H9 (cell line): ENCODE results near the gene SEC14L5. TPM values are rescaled to one million over a fixed set of nuclear protein-coding genes. Genes with fewer than 3 reads are reported as not detected.
"Not testable (repeated sequence)": the region's sequence is repeated elsewhere in the genome, so short reads cannot be mapped to it uniquely, and the experiment has no call there.

Experiments used
- DNase-seq: peaks from one replicate; pipeline ENCODE4 v3.0.0-alpha.2; 2017
- H2AFZ ChIP-seq: one replicate; pipeline ENCODE4 v1.6.1; 2013; ENCODE audit warnings: mild to moderate bottlenecking, low read length, control low read depth, moderate library complexity
- H2AK5ac ChIP-seq: 2 replicates; pipeline ENCODE4 v1.6.1; 2013; ENCODE audit warnings: low read length, control low read depth, mixed read lengths; ENCODE audit not compliant: insufficient read length
- H2BK120ac ChIP-seq: one replicate; pipeline ENCODE4 v1.6.1; 2013; ENCODE audit warnings: low read depth, mild to moderate bottlenecking, low read length, control low read depth, inconsistent platforms; ENCODE audit not compliant: poor library complexity, severe bottlenecking
- H2BK12ac ChIP-seq: 2 replicates; pipeline ENCODE4 v1.6.1; 2013; ENCODE audit warnings: low read length, control low read depth, mixed read lengths, low read depth; ENCODE audit not compliant: insufficient read length
- H2BK15ac ChIP-seq: 2 replicates; pipeline ENCODE4 v1.6.1; 2013; ENCODE audit warnings: low read depth, low read length, control low read depth
- H2BK20ac ChIP-seq: one replicate; pipeline ENCODE4 v1.6.1; 2013; ENCODE audit warnings: low read depth, mild to moderate bottlenecking, low read length, control low read depth, inconsistent platforms; ENCODE audit not compliant: poor library complexity, severe bottlenecking
- H2BK5ac ChIP-seq: 2 replicates; pipeline ENCODE4 v1.6.1; 2013; ENCODE audit warnings: low read length, control low read depth, mixed read lengths; ENCODE audit not compliant: insufficient read length
- H3K14ac ChIP-seq: 2 replicates; pipeline ENCODE4 v1.6.1; 2013; ENCODE audit warnings: low read length, control low read depth; ENCODE audit not compliant: insufficient read depth
- H3K18ac ChIP-seq: 2 replicates; pipeline ENCODE4 v1.6.1; 2013; ENCODE audit warnings: low read depth, mild to moderate bottlenecking, mixed read lengths, low read length, control low read depth; ENCODE audit not compliant: insufficient read length
- H3K23ac ChIP-seq: 2 replicates; pipeline ENCODE4 v1.6.1; 2013; ENCODE audit warnings: low read length, control low read depth, mixed read lengths, low read depth; ENCODE audit not compliant: insufficient read length
- H3K23me2 ChIP-seq: 2 replicates; pipeline ENCODE4 v1.6.1; 2013; ENCODE audit warnings: low read depth, mild to moderate bottlenecking, mixed read lengths, low read length, control low read depth; ENCODE audit not compliant: insufficient read length, poor library complexity, severe bottlenecking
- H3K27ac ChIP-seq: 2 replicates; pipeline ENCODE4 v1.5.1; 2013; ENCODE audit warnings: low read length, control low read depth, mixed read lengths, low read depth; ENCODE audit not compliant: insufficient read length
- H3K27me3 ChIP-seq: 2 replicates; pipeline ENCODE4 v1.6.1; 2013; ENCODE audit warnings: low read length, control low read depth, inconsistent platforms; ENCODE audit not compliant: insufficient read depth
- H3K4ac ChIP-seq: 2 replicates; pipeline ENCODE4 v1.6.1; 2013; ENCODE audit warnings: low read depth, mild to moderate bottlenecking, control low read depth, inconsistent platforms, low read length, moderate library complexity
- H3K4me1 ChIP-seq: 2 replicates; pipeline ENCODE4 v1.6.1; 2013; ENCODE audit warnings: low read length, control low read depth, inconsistent platforms; ENCODE audit not compliant: insufficient read depth
- H3K4me2 ChIP-seq: 2 replicates; pipeline ENCODE4 v1.6.1; 2013; ENCODE audit warnings: low read length, control low read depth, mixed read lengths; ENCODE audit not compliant: insufficient read length, insufficient read depth
- H3K56ac ChIP-seq: 2 replicates; pipeline ENCODE4 v1.6.1; 2013; ENCODE audit warnings: low read depth, mild to moderate bottlenecking, mixed read lengths, low read length, control low read depth; ENCODE audit not compliant: insufficient read length
- H3K79me1 ChIP-seq: 2 replicates; pipeline ENCODE4 v1.6.1; 2013; ENCODE audit warnings: low read depth, mild to moderate bottlenecking, moderate library complexity, low read length, control low read depth, inconsistent platforms; ENCODE audit not compliant: insufficient read depth, poor library complexity, severe bottlenecking
- H3K79me2 ChIP-seq: 2 replicates; pipeline ENCODE4 v1.6.1; 2013; ENCODE audit warnings: low read length, control low read depth, inconsistent platforms; ENCODE audit not compliant: insufficient read depth
- H3K9ac ChIP-seq: 2 replicates; pipeline ENCODE4 v1.6.1; 2013; ENCODE audit warnings: low read length, control low read depth, mixed read lengths; ENCODE audit not compliant: insufficient read length; ENCODE audit errors: extremely low read depth
- H3K9me3 ChIP-seq: one replicate; pipeline ENCODE4 v1.6.1; 2013; ENCODE audit warnings: low read depth, low read length, inconsistent platforms; ENCODE audit not compliant: control insufficient read depth
- H3T11ph ChIP-seq: one replicate; pipeline ENCODE4 v1.6.1; 2013; ENCODE audit warnings: mild to moderate bottlenecking, low read length, control low read depth, inconsistent platforms
- H4K20me1 ChIP-seq: one replicate; pipeline ENCODE4 v1.6.1; 2013; ENCODE audit not compliant: control insufficient read depth, insufficient read length, insufficient read depth
- H4K5ac ChIP-seq: 2 replicates; pipeline ENCODE4 v1.6.1; 2013; ENCODE audit warnings: low read depth, mild to moderate bottlenecking, mixed read lengths, low read length, control low read depth; ENCODE audit not compliant: insufficient read length
- H4K8ac ChIP-seq: replicated peaks from 2 replicates; pipeline ENCODE4 v1.6.1; 2013; ENCODE audit warnings: low read length, control low read depth, mixed read lengths, low read depth; ENCODE audit not compliant: insufficient read length
- H4K91ac ChIP-seq: 2 replicates; pipeline ENCODE4 v1.6.1; 2013; ENCODE audit warnings: low read depth, mild to moderate bottlenecking, moderate library complexity, mixed read lengths, low read length, control low read depth; ENCODE audit not compliant: insufficient read length
- H3K27ac Mint-ChIP-seq, 3 experiments: 2 replicates in 2 of 3; 3 replicates in 1 of 3; pipeline ENCODE4 v1.8.0; 2020 to 2021; ENCODE audit warnings: mixed read lengths in 3 of 3, mild to moderate bottlenecking in 1 of 3, moderate library complexity in 1 of 3
- H3K27me3 Mint-ChIP-seq: 2 replicates; pipeline ENCODE4 v1.8.0; 2021; ENCODE audit warnings: low read depth, mild to moderate bottlenecking, moderate library complexity, mixed read lengths
- H3K36me3 Mint-ChIP-seq, 3 experiments: 2 replicates in 2 of 3; 3 replicates in 1 of 3; pipeline ENCODE4 v1.8.0; 2020 to 2021; ENCODE audit warnings: low read depth in 3 of 3, mixed read lengths in 3 of 3; ENCODE audit not compliant: insufficient read depth in 1 of 3
- H3K4me1 Mint-ChIP-seq, 2 experiments: 2 replicates each; pipeline ENCODE4 v1.8.0; 2020; ENCODE audit warnings: mixed read lengths in 2 of 2
- H3K4me3 Mint-ChIP-seq, 2 experiments: 2 replicates in 1 of 2; 3 replicates in 1 of 2; pipeline ENCODE4 v1.8.0; 2020 to 2021; ENCODE audit warnings: mild to moderate bottlenecking in 2 of 2, mixed read lengths in 2 of 2, moderate library complexity in 1 of 2
- H3K9me3 Mint-ChIP-seq, 2 experiments: 2 replicates in 1 of 2; 3 replicates in 1 of 2; pipeline ENCODE4 v1.8.0; 2020; ENCODE audit warnings: mild to moderate bottlenecking in 2 of 2, mixed read lengths in 2 of 2, moderate library complexity in 1 of 2
- CTCF ChIP-seq: fragments of 200-600 bp; sonication (generic); conservative IDR thresholded peaks from 3 replicates; pipeline ENCODE4 v1.8.0; 2021; ENCODE audit warnings: antibody characterized with exemption, mild to moderate bottlenecking
- WGBS: extraction: QIAGEN DNeasy Blood & Tissue Kit; methylation state at CpG from one replicate; pipeline ENCODE4 v1.1.7; 2013; ENCODE audit warnings: missing lambda C conversion rate, low lambda C conversion rate, mixed read lengths; ENCODE audit not compliant: insufficient read length; ENCODE audit errors: extremely low coverage; 5-methylcytosine and 5-hydroxymethylcytosine counted together
- total RNA-seq: library from RNA; stranded (reverse); gene quantifications from 2 replicates; pipeline ENCODE4 v1.2.1, GENCODE V29; 2021

Gene SEC14L5
- total RNA-seq, 1 experiment from 2014 or later, result 4.1 TPM

- Histone ChIP-seq H3K79me2 (no peaks in the 10 kb centered on the region), H3K18ac (no peak overlapping the region), H2AFZ (no peak overlapping the region), H3K9ac (no peak overlapping the region), H2BK5ac (no peak overlapping the region), H2BK15ac (no peak overlapping the region), H4K8ac (no peak overlapping the region), H4K91ac (no peak overlapping the region), H4K20me1 (no peaks in the 10 kb centered on the region), H3T11ph (no peak overlapping the region), H4K5ac (no peak overlapping the region), H3K4me1 (peaks cover 12% of the 10 kb centered on the region; the same call in 1 of the 2 replicates), H3K14ac (no peak overlapping the region), H3K23me2 (no peaks in the 10 kb centered on the region), H3K79me1 (no peaks in the 10 kb centered on the region), H3K27me3 (no peaks in the 10 kb centered on the region), H2AK5ac (no peak overlapping the region), H3K4me2 (no peak overlapping the region), H3K27ac (no peak overlapping the region), H3K23ac (no peak overlapping the region), H2BK12ac (no peak overlapping the region), H3K9me3 (no peaks in the 10 kb centered on the region), H3K4ac (no peak overlapping the region), H3K56ac (no peak overlapping the region), H2BK20ac (no peak overlapping the region), H2BK120ac (no peak overlapping the region)
- no peak for DNase-seq
- Mint-ChIP-seq H3K27ac (no peak overlapping the region; a peak in 1 of 7 replicates), H3K9me3 (peaks cover 0 to 3% of the 10 kb centered on the region in 2 experiments; a peak in 1 of 5 replicates), H3K36me3 (no peaks in the 10 kb centered on the region; a peak in 1 of 7 replicates), H3K27me3 (no peaks in the 10 kb centered on the region), H3K4me3 (no peak overlapping the region), H3K4me1 (peaks cover 26 to 32% of the 10 kb centered on the region in 2 experiments)
- TF ChIP-seq CTCF, result no peak
- WGBS, result no CpG with 5 or more reads among the region's 10 CpGs
Measured at GRCh38 chr16:4966736-4967453, 8.8 kb downstream of the SEC14L5 start.

- Histone ChIP-seq H2BK12ac (peak overlapping the region; percentile 7), H3K4me2 (peak overlapping the region; percentile 61), H3K4me1 (peaks cover 12% of the 10 kb centered on the region; the same call in 1 of the 2 replicates), H3K27ac (peak overlapping the region; percentile 63)
- H4K91ac ChIP-seq, H3K9me3 Mint-ChIP-seq, H2BK120ac ChIP-seq, H2BK20ac ChIP-seq, H4K20me1 ChIP-seq, H3K23ac ChIP-seq, H3T11ph ChIP-seq, H4K5ac ChIP-seq, H3K23me2 ChIP-seq, H3K79me2 ChIP-seq, H3K27me3 Mint-ChIP-seq, DNase-seq, H2BK5ac ChIP-seq, H3K14ac ChIP-seq, H3K36me3 Mint-ChIP-seq, H3K27me3 ChIP-seq, H3K18ac ChIP-seq, H2BK15ac ChIP-seq, H2AFZ ChIP-seq, H3K79me1 ChIP-seq, H3K9ac ChIP-seq, H3K56ac ChIP-seq, H4K8ac ChIP-seq, H2AK5ac ChIP-seq, H3K9me3 ChIP-seq, H3K4ac ChIP-seq: not testable (repeated sequence)
- Mint-ChIP-seq H3K4me1 (peaks cover 23 to 30% of the 10 kb centered on the region in 2 experiments), H3K27ac (peak overlapping the region; percentile 30 to 96 (median 90); a peak in 6 of 7 replicates), H3K4me3 (peak overlapping the region in 1 of 2 experiments; percentile 53; a peak in 2 of 5 replicates)
- WGBS, result no CpG with 5 or more reads among the region's 12 CpGs
Measured at GRCh38 chr16:4968278-4968677, 10.1 kb downstream of the SEC14L5 start.
